NCI-H1092 treated with DMSO at 0.1 percent for 48 hours (cell line): Measurements from ENCODE around the gene CNTNAP3.
"Not testable (repeated sequence)": the region's sequence is repeated elsewhere in the genome, so short reads cannot be mapped to it uniquely, and the experiment has no call there.

Experiments used
- DNase-seq: peaks from one replicate; lab custom pipeline; 2025; lab: John Stamatoyannopoulos, UW

CNTNAP3 gene

DNA sequence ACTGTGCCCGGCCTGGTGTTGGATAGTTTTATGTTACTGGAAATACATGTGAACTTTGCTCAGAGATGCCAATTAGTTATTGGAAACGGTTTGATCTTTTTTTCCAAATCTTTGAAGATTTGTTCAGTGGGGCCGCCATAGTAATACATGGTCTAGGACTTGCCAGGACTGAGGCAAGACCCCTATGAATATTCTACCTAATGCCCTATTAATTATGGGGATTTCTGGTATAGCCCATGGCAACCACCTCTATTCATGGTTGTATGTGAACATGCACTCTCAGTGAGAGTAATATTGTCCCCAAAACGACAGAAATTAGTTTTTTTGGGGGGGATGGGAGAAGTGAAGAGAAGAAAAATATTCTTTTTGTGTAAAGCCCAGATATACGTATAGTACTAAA, 220.3 kb downstream of the CNTNAP3 start:
- DNase-seq, result not testable (repeated sequence)

- DNase-seq, result not testable (repeated sequence)
These were observed 225.0 kb downstream of the CNTNAP3 start for GRCh38 chr9:39062966-39063365.

GRCh38 chr9:39054453-39054852, 233.5 kb downstream of the CNTNAP3 start:
- not testable (repeated sequence) for DNase-seq

DNA sequence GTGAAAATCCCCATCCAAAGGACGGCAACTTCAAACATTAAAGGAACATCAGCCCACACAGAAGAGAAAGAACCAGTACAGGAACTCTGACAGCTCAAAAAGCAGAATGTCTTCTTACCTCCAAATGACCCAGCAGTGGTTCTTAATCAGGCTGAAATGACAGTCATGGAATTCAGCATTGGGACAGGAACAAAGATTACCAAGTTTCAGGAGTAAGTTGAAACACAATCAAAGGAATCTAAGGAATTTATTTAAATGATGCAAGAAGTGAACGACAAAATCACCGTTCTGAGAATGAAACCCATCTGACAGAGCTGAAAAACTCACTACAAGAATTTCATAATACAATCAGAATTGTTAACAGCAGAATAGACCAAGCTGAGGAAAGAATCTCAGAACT, 241.1 kb downstream of the CNTNAP3 start:
- not testable (repeated sequence) for DNase-seq

- not testable (repeated sequence) for DNase-seq
These were observed 245.6 kb downstream of the CNTNAP3 start for GRCh38 chr9:39042352-39042803.

- DNase-seq, result not testable (repeated sequence)
These were observed 246.2 kb downstream of the CNTNAP3 start for GRCh38 chr9:39041774-39042173.

- not testable (repeated sequence) for DNase-seq
These were observed 248.8 kb downstream of the CNTNAP3 start for GRCh38 chr9:39039148-39039547.

DNA sequence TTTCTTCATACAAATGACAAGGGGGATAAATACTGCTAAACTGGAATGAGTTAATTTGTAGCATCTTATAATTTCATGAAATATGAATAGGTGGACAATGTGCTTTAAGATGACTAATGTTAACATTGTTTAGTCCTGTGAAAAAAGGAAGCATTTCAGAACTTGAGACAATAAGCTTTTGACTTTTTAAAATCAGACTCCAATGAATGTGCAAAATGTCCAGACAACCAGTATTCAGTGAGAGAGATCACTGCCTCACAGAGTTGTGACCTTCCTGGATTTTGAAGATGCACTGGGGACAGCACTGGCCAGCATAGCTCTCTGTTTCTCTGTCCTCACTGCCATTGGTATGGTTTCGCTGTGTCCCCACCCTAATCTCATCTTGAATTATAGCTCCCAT, 249.7 kb downstream of the CNTNAP3 start:
- not testable (repeated sequence) for DNase-seq

DNA sequence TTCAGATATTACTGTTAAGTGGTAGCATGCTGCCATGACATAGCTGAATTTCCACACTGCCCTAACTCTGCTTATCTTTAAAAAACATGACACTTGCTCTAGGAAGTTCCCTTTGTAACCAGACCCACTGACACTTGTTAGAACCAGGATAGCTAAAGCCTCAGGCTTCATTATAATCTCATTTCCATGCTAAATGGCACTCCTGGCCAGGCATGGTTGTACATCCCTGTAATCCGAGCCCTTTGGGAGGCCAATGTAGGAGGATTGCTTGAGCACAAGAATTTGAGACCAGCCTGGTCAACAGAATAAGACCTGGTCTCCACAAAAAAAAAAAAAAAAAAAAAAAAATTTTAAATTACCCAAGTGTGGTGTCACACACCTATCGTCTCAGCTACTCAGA, 254.1 kb downstream of the CNTNAP3 start:
- not testable (repeated sequence) for DNase-seq

DNA sequence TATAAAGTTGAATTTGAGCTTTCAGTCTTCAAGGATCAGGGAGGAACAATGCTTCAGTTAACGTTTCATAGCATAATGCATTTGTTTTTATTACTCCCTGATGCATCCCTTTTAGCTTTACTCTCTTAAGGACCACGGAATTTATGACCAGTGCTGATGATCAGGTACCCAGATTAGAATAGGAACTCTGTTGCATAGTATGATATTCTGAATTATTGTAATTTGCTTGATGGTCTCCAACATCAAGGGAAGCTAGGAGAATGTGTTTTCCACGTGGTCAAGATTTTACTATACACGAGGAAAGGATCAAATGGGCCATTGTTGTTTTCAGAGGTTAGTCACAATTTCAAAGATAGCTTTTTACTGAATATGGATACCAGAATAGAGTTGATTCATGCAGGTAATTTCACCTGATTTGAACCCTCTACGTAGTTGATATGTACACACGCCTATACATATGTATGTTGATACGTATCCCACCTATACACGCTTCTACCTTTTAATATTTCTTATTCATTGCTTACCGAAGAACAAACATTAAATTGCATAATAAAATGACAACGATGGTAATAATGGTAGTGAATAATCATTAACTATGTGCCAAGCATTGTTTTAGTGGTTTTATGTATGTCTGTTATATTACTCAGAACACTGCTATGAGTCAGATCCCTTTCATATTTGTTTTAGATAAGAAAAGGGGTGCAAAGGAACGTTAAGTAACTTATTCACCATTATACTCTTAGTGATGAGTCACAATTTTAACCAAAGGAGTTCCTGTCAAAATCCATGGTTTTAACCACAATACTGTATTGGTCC, 257.6 kb downstream of the CNTNAP3 start:
- not testable (repeated sequence) for DNase-seq

- not testable (repeated sequence) for DNase-seq
These were observed 259.1 kb downstream of the CNTNAP3 start for GRCh38 chr9:39028855-39029254.

DNA sequence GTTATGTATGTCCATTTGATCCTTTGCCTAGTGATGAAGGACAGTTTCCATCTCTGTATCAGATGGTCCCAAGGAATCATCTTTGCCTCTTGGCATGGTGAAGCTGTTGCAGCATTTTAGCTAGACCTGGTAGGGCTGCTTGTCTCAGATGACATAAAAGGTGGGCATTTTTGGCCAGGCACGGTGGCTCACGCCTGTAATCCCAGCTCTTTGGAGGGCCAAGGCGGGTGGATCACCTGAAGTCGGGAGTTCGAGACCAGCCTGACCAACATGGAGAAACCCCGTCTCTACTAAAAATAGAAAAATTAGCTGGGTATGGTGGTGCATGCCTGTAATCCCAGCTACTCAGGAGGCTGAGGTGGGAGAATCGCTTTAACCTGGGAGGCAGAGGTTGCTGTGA, 259.8 kb downstream of the CNTNAP3 start:
- not testable (repeated sequence) for DNase-seq

- not testable (repeated sequence) for DNase-seq
These were observed 261.9 kb downstream of the CNTNAP3 start for GRCh38 chr9:39025911-39026588.
